Measurements from ENCODE around the gene NKAIN2.
"Not testable (repeated sequence)": the region's sequence is repeated elsewhere in the genome, so short reads cannot be mapped to it uniquely, and the experiment has no call there.

NKAIN2 gene

GRCh38 chr6:124490122-124490521 is 686.5 kb downstream of the NKAIN2 start:
- no peak for DNase-seq

- DNase-seq = no peak
Observed at GRCh38 chr6:124493259-124493658, 689.6 kb downstream of the NKAIN2 start.

- no peak for DNase-seq
Observed at GRCh38 chr6:124494956-124495664, 691.4 kb downstream of the NKAIN2 start.

- no peak for DNase-seq
Observed at GRCh38 chr6:124495665-124496190, 692.1 kb downstream of the NKAIN2 start.

- no peak for DNase-seq
Observed at GRCh38 chr6:124496334-124496733, 692.7 kb downstream of the NKAIN2 start.

- DNase-seq = no peak
Observed at GRCh38 chr6:124512431-124512830, 708.8 kb downstream of the NKAIN2 start.

GRCh38 chr6:124517339-124517738 is 713.7 kb downstream of the NKAIN2 start:
- DNase-seq = no peak

- no peak for DNase-seq
Observed at GRCh38 chr6:124520514-124520913, 716.8 kb downstream of the NKAIN2 start.

GRCh38 chr6:124522335-124522734 is 718.7 kb downstream of the NKAIN2 start:
- DNase-seq = no peak

- DNase-seq = no peak
Observed at GRCh38 chr6:124524491-124525200, 721.0 kb downstream of the NKAIN2 start.

GRCh38 chr6:124530926-124531325 is 727.3 kb downstream of the NKAIN2 start:
- DNase-seq = no peak

- DNase-seq = no peak
Observed at GRCh38 chr6:124535299-124535698, 731.6 kb downstream of the NKAIN2 start.

- DNase-seq = peak in 1 of 51 donors; percentile 40
Observed at GRCh38 chr6:124535746-124536145, 732.1 kb downstream of the NKAIN2 start.

- DNase-seq = no peak
Observed at GRCh38 chr6:124536157-124536841, 732.6 kb downstream of the NKAIN2 start.

GRCh38 chr6:124536842-124537191 is 733.2 kb downstream of the NKAIN2 start:
- DNase-seq = no peak

- no peak for DNase-seq
Observed at GRCh38 chr6:124539096-124539495, 735.4 kb downstream of the NKAIN2 start.

- DNase-seq = no peak
Observed at GRCh38 chr6:124541573-124541972, 737.9 kb downstream of the NKAIN2 start.

- DNase-seq = no peak
Observed at GRCh38 chr6:124546601-124547000, 742.9 kb downstream of the NKAIN2 start.

- no peak for DNase-seq
Observed at GRCh38 chr6:124551711-124552233, 748.1 kb downstream of the NKAIN2 start.

- DNase-seq = no peak
Observed at GRCh38 chr6:124557873-124558272, 754.2 kb downstream of the NKAIN2 start.

- not testable (repeated sequence) for DNase-seq
Observed at GRCh38 chr6:124560078-124560477, 756.4 kb downstream of the NKAIN2 start.

All from hypothalamus (tissue), 51 donors.